ENCODE data around the gene E2F1. TPM values are rescaled to one million over a fixed set of nuclear protein-coding genes. Genes with fewer than 3 reads are reported as not detected.

The E2F1 gene
- total RNA-seq, 1 experiment from 2014 or later = 44.1 TPM

Other genes starting within 250 kb of the E2F1 start
- gene SNTA1, start 242.6 kb downstream of the E2F1 start, total RNA-seq (2014; rRNA removed; shearing (Covaris generic)) = 38.0 and 42.6 TPM in 2 replicates
- 7.8 and 22.3 TPM in 2 replicates for gene CBFA2T2, start 196.3 kb downstream of the E2F1 start, total RNA-seq (2014; rRNA removed; shearing (Covaris generic))
- gene C20orf144, start 24.1 kb downstream of the E2F1 start, total RNA-seq (2014; rRNA removed; shearing (Covaris generic)) = 0.20 TPM in 1 of 2 replicates, not detected in the other
- gene ACTL10, start 19.4 kb downstream of the E2F1 start, total RNA-seq (2014; rRNA removed; shearing (Covaris generic)) = not detected in 2 replicates
- 69.9 and 72.1 TPM in 2 replicates for gene NECAB3, start 12.0 kb downstream of the E2F1 start, total RNA-seq (2014; rRNA removed; shearing (Covaris generic))
- gene PXMP4, start 33.9 kb upstream of the E2F1 start, total RNA-seq (2014; rRNA removed; shearing (Covaris generic)) = 1.3 and 1.6 TPM in 2 replicates
- 0.86 and 2.3 TPM in 2 replicates for gene ZNF341, start 45.6 kb upstream of the E2F1 start, total RNA-seq (2014; rRNA removed; shearing (Covaris generic))
- 71.3 and 87.4 TPM in 2 replicates for gene CHMP4B, start 125.0 kb upstream of the E2F1 start, total RNA-seq (2014; rRNA removed; shearing (Covaris generic))